Activated CD4-positive, alpha-beta T cell treated with anti-CD3 and anti-CD28 coated beads for 4 hours (primary cell): ENCODE results near the gene FBXO30.

Source experiments
- DNase-seq, 2 donors: peaks; one replicate each; pipeline ENCODE4 v3.0.0-alpha.2; 2020

FBXO30 gene

GRCh38 chr6:145744619-145745018 lies 70.0 kb downstream of the FBXO30 start:
- no peak for DNase-seq
